ENCODE measurements around the gene DIO1.
"Not testable (repeated sequence)": the region's sequence is repeated elsewhere in the genome, so short reads cannot be mapped to it uniquely, and the experiment has no call there.

DIO1 gene

DNA sequence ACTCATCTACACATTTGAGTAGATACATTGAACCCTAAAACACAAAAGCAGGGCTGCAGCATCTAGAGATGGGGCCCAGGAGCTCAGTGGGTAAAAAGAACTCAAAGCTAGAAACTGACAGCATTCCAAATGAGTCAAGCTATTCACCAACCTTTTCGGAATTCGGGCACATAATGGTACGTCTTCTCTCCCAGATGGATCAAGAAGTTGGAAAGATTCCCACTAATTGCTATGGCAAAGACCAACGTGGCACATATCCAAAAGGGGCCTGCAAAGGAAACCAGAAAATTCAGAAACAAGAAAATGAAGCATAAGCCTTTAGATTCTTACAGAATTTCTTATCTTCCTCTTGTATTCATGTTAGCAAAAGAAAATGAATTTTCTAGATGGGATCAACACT lies 22.8 kb upstream of the DIO1 start:
- Histone ChIP-seq H2AK5ac (ENCODE audit: low read length, severe bottlenecking) (no peak overlapping the region), H3K27me3 (ENCODE audit: control insufficient read depth in 1 of 2, insufficient read depth in 1 of 2, low read length in 2 of 2) (no peaks in the 10 kb centered on the region), H4K91ac (ENCODE audit: low read length) (no peak overlapping the region), H3K23ac (ENCODE audit: low read length in 2 of 2) (no peak overlapping the region), H2BK15ac (ENCODE audit: low read depth, poor library complexity, severe bottlenecking) (no peak overlapping the region), H2BK5ac (ENCODE audit: low read depth, low read length, poor library complexity, severe bottlenecking) (no peak overlapping the region), H3K79me1 (replicated peaks; ENCODE audit: low read length, poor library complexity, severe bottlenecking) (no peaks in the 10 kb centered on the region), H3K4me3 (ENCODE audit: insufficient read depth in 1 of 2, low read depth in 1 of 2, low read length in 2 of 2) (no peak overlapping the region), H3K9me3 (ENCODE audit: control insufficient read depth, low read length) (no peaks in the 10 kb centered on the region), H3K4ac (ENCODE audit: low read depth in 1 of 2, low read length in 2 of 2) (no peak overlapping the region), H3K18ac (ENCODE audit: low read depth in 1 of 2, low read length in 2 of 2) (no peak overlapping the region), H3K36me3 (ENCODE audit: control insufficient read depth in 1 of 2, insufficient read depth in 2 of 2, low read depth in 1 of 2, low read length in 2 of 2) (peaks cover 22 to 85% of the 10 kb centered on the region in 2 experiments), H2BK120ac (ENCODE audit: low read depth, low read length) (no peak overlapping the region), H3K27ac (ENCODE audit: low read length, poor library complexity, severe bottlenecking) (no peak overlapping the region), H3K4me2 (ENCODE audit: low read length, poor library complexity, severe bottlenecking) (no peak overlapping the region), H3K9ac (ENCODE audit: low read length) (no peak overlapping the region), H3K4me1 (ENCODE audit: control insufficient read depth, insufficient read depth, low read depth, low read length) (no peaks in the 10 kb centered on the region), H2AFZ (ENCODE audit: low read depth, low read length) (no peak overlapping the region), H3K14ac (ENCODE audit: low read length in 2 of 2) (no peak overlapping the region), H4K8ac (ENCODE audit: low read length) (no peak overlapping the region), H2BK12ac (ENCODE audit: low read length in 2 of 2) (no peak overlapping the region)
- DNase-seq = no peak
- WGBS = 86% methylated on average over 4 of the region's 4 CpGs

GRCh38 chr1:53871773-53872484 lies 22.1 kb upstream of the DIO1 start:
- Histone ChIP-seq H2AFZ (ENCODE audit: low read depth, low read length) (no peak overlapping the region), H3K27me3 (ENCODE audit: control insufficient read depth in 1 of 2, insufficient read depth in 1 of 2, low read length in 2 of 2) (no peaks in the 10 kb centered on the region), H3K9me3 (ENCODE audit: control insufficient read depth, low read length) (no peaks in the 10 kb centered on the region), H3K4me3 (ENCODE audit: insufficient read depth in 1 of 2, low read depth in 1 of 2, low read length in 2 of 2) (no peak overlapping the region), H3K9ac (ENCODE audit: low read length) (no peak overlapping the region), H3K27ac (ENCODE audit: low read length, poor library complexity, severe bottlenecking) (no peak overlapping the region), H3K36me3 (ENCODE audit: control insufficient read depth in 1 of 2, insufficient read depth in 2 of 2, low read depth in 1 of 2, low read length in 2 of 2) (peaks cover 21 to 85% of the 10 kb centered on the region in 2 experiments), H3K79me1 (replicated peaks; ENCODE audit: low read length, poor library complexity, severe bottlenecking) (no peaks in the 10 kb centered on the region), H2BK120ac (ENCODE audit: low read depth, low read length) (no peak overlapping the region), H3K4ac (ENCODE audit: low read depth in 1 of 2, low read length in 2 of 2) (no peak overlapping the region), H3K4me2 (ENCODE audit: low read length, poor library complexity, severe bottlenecking) (no peak overlapping the region), H4K8ac (ENCODE audit: low read length) (no peak overlapping the region), H2BK5ac (ENCODE audit: low read depth, low read length, poor library complexity, severe bottlenecking) (no peak overlapping the region), H2BK15ac (ENCODE audit: low read depth, poor library complexity, severe bottlenecking) (no peak overlapping the region), H3K18ac (ENCODE audit: low read depth in 1 of 2, low read length in 2 of 2) (no peak overlapping the region), H3K4me1 (ENCODE audit: control insufficient read depth, insufficient read depth, low read depth, low read length) (no peaks in the 10 kb centered on the region), H3K14ac (ENCODE audit: low read length in 2 of 2) (no peak overlapping the region), H3K23ac (ENCODE audit: low read length in 2 of 2) (no peak overlapping the region), H2AK5ac (ENCODE audit: low read length, severe bottlenecking) (no peak overlapping the region), H2BK12ac (ENCODE audit: low read length in 2 of 2) (no peak overlapping the region), H4K91ac (ENCODE audit: low read length) (no peak overlapping the region)
- 90% methylated on average over 3 of the region's 5 CpGs for WGBS
- DNase-seq = no peak

DNA sequence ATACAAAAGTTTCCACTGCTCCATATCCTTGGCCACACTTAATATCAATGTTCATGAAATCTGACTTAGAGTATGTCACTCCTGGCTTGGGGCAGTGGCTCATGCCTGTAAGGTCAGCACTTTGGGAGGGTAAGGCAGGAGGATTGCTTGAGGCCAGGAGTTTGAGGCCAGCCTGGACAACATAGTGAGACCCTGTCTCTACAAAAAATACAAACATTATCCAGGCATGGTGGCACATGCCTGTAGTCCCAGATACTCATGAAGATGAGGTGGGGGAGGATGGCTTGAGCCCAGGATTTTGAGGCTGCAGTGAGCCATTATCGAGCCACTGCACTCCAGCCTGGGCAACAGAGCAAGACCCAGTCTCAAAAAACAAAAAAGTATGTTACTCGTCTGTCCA lies 18.8 kb upstream of the DIO1 start:
- not testable (repeated sequence) for H3K23ac ChIP-seq (ENCODE audit: low read length in 2 of 2); H4K8ac ChIP-seq (ENCODE audit: low read length); H3K9me3 ChIP-seq (ENCODE audit: control insufficient read depth, low read length); H3K4me2 ChIP-seq (ENCODE audit: low read length, poor library complexity, severe bottlenecking); H4K91ac ChIP-seq (ENCODE audit: low read length); H3K79me1 ChIP-seq (replicated peaks; ENCODE audit: low read length, poor library complexity, severe bottlenecking); H3K9ac ChIP-seq (ENCODE audit: low read length); H2BK5ac ChIP-seq (ENCODE audit: low read depth, low read length, poor library complexity, severe bottlenecking); H2BK15ac ChIP-seq (ENCODE audit: low read depth, poor library complexity, severe bottlenecking); H3K27ac ChIP-seq (ENCODE audit: low read length, poor library complexity, severe bottlenecking); H3K4ac ChIP-seq (ENCODE audit: low read depth in 1 of 2, low read length in 2 of 2); H2AFZ ChIP-seq (ENCODE audit: low read depth, low read length); H3K14ac ChIP-seq (ENCODE audit: low read length in 2 of 2); H2BK120ac ChIP-seq (ENCODE audit: low read depth, low read length); H3K27me3 ChIP-seq (ENCODE audit: control insufficient read depth in 1 of 2, insufficient read depth in 1 of 2, low read length in 2 of 2); DNase-seq; H3K4me3 ChIP-seq (ENCODE audit: insufficient read depth in 1 of 2, low read depth in 1 of 2, low read length in 2 of 2); H3K18ac ChIP-seq (ENCODE audit: low read depth in 1 of 2, low read length in 2 of 2); H2AK5ac ChIP-seq (ENCODE audit: low read length, severe bottlenecking); H2BK12ac ChIP-seq (ENCODE audit: low read length in 2 of 2); H3K4me1 ChIP-seq (ENCODE audit: control insufficient read depth, insufficient read depth, low read depth, low read length)
- WGBS = 96% methylated on average over 2 of the region's 2 CpGs
- peaks cover 29 to 72% of the 10 kb centered on the region in 2 experiments for H3K36me3 ChIP-seq (ENCODE audit: control insufficient read depth in 1 of 2, insufficient read depth in 2 of 2, low read depth in 1 of 2, low read length in 2 of 2)

- Histone ChIP-seq H2BK12ac (ENCODE audit: low read length in 2 of 2) (no peak overlapping the region), H3K36me3 (ENCODE audit: control insufficient read depth in 1 of 2, insufficient read depth in 2 of 2, low read depth in 1 of 2, low read length in 2 of 2) (peaks cover 28 to 53% of the 10 kb centered on the region in 2 experiments), H2AFZ (ENCODE audit: low read depth, low read length) (no peak overlapping the region), H3K18ac (ENCODE audit: low read depth in 1 of 2, low read length in 2 of 2) (no peak overlapping the region), H3K27me3 (ENCODE audit: control insufficient read depth in 1 of 2, insufficient read depth in 1 of 2, low read length in 2 of 2) (no peaks in the 10 kb centered on the region), H3K4me1 (ENCODE audit: control insufficient read depth, insufficient read depth, low read depth, low read length) (no peaks in the 10 kb centered on the region), H4K8ac (ENCODE audit: low read length) (no peak overlapping the region), H2BK15ac (ENCODE audit: low read depth, poor library complexity, severe bottlenecking) (no peak overlapping the region), H3K4ac (ENCODE audit: low read depth in 1 of 2, low read length in 2 of 2) (no peak overlapping the region), H3K23ac (ENCODE audit: low read length in 2 of 2) (no peak overlapping the region), H2BK120ac (ENCODE audit: low read depth, low read length) (no peak overlapping the region), H3K4me2 (ENCODE audit: low read length, poor library complexity, severe bottlenecking) (no peak overlapping the region), H3K9me3 (ENCODE audit: control insufficient read depth, low read length) (no peaks in the 10 kb centered on the region), H3K4me3 (ENCODE audit: insufficient read depth in 1 of 2, low read depth in 1 of 2, low read length in 2 of 2) (no peak overlapping the region), H2BK5ac (ENCODE audit: low read depth, low read length, poor library complexity, severe bottlenecking) (no peak overlapping the region), H4K91ac (ENCODE audit: low read length) (no peak overlapping the region), H3K79me1 (replicated peaks; ENCODE audit: low read length, poor library complexity, severe bottlenecking) (no peaks in the 10 kb centered on the region), H3K14ac (ENCODE audit: low read length in 2 of 2) (no peak overlapping the region), H2AK5ac (ENCODE audit: low read length, severe bottlenecking) (no peak overlapping the region), H3K27ac (ENCODE audit: low read length, poor library complexity, severe bottlenecking) (no peak overlapping the region), H3K9ac (ENCODE audit: low read length) (no peak overlapping the region)
- 52% methylated on average over 4 of the region's 5 CpGs for WGBS
- DNase-seq = peak; percentile 63
Observed at GRCh38 chr1:53878492-53879105, 15.4 kb upstream of the DIO1 start.

All from mesenchymal stem cell (in vitro differentiated cells and primary cell).